GM12872 (cell line): Measurements from ENCODE around the gene NDUFS8.

ENCODE experiments used
- TF ChIP-seq, protein P1 (sequence below): IDR thresholded peaks from 3 replicates; pipeline ENCODE4 v1.5.1; 2011; ENCODE audit warnings: low read depth, mild to moderate bottlenecking, low read length, moderate library complexity; ENCODE audit not compliant: insufficient read depth

NDUFS8 gene

DNA sequence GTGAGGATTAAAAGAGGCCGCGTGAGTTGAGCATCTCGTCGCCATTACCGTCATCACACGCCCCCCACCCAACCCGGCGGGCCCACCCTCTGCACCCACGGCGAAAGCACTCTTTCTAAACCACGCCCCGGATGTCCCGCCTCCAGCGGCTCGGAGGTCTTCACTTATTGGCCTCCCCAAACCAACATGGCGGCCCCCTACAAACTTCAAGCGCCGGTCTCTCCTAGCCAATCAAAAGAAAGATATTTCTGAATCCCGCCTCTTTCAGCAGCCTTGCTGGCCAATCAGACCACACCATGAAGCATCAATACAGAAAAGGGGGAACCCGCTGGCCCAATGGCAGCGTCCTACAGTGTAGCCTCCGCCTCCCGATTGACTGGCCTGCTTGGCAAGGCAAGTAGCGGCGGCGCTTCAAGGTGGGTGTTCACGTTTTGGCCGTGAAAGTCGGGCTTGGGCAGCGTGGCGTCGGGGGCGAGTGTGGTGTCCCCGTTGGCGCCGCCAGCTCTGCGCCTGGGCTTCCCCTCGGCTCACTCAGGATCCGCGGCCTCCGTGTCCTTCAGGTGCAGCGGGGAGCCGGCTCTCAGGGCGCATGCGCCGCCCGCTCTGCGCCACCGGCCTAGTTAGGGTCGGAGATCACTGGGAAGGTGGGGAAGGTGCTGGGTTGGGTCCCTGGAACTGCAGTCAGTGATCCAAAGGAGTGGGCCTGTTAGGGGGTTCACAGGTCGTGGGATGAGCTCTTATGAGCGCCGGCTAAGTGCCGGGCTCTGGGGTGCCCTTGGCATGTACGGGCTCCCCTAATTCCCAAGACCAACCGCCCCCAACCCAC is at the start of gene NDUFS8:
Gene NDUFS8, plus strand, starts transcription at position 364 of the 826 bp plus-strand sequence. CDS start 1,471 bp downstream, outside the sequence.
- TF ChIP-seq, protein P1, sequence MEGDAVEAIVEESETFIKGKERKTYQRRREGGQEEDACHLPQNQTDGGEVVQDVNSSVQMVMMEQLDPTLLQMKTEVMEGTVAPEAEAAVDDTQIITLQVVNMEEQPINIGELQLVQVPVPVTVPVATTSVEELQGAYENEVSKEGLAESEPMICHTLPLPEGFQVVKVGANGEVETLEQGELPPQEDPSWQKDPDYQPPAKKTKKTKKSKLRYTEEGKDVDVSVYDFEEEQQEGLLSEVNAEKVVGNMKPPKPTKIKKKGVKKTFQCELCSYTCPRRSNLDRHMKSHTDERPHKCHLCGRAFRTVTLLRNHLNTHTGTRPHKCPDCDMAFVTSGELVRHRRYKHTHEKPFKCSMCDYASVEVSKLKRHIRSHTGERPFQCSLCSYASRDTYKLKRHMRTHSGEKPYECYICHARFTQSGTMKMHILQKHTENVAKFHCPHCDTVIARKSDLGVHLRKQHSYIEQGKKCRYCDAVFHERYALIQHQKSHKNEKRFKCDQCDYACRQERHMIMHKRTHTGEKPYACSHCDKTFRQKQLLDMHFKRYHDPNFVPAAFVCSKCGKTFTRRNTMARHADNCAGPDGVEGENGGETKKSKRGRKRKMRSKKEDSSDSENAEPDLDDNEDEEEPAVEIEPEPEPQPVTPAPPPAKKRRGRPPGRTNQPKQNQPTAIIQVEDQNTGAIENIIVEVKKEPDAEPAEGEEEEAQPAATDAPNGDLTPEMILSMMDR = no peak

DNA sequence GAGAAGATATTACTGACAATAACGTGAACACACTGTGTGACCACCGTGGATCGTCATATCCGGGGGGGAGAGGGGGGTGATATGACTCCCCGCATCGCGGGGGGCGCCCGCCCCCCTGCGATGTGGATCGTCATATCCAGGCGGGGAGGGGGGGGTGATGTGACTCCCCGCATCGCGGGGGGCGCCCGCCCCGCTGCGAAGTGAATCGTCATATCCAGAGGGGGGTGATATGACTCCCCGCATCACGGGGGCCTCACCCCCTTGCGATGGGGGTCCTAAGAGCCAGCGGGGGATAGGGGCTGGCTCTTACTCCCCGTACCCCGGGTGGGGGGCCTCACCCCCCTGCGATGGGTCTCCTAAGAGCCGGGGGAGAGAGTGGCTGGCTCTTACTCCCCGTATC is 46.5 kb upstream of the NDUFS8 start:
- TF ChIP-seq, protein P1 = no peak

GRCh38 chr11:67993821-67994220 is 36.7 kb upstream of the NDUFS8 start:
- TF ChIP-seq, protein P1 = peak; percentile 65

DNA sequence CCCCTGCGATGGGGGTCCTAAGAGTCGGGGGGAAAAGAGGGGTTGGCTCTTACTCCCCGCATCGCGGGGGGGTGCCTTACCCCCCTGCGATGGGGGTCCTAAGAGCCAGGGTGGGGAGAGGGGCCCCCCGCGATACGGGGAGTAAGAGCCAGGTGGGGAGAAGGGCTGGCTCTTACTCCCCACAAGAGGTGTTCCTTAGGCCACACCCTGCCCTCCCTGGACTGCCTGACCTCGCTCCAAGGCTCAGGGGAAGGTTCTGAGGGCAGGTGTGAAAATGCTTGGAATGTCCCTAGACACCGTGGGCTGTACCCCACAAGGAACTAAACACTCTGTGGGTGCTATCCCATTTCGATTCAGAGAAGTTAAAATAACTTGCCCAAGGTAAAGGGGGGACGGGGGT is 34.4 kb upstream of the NDUFS8 start:
- TF ChIP-seq, protein P1 = no peak

DNA sequence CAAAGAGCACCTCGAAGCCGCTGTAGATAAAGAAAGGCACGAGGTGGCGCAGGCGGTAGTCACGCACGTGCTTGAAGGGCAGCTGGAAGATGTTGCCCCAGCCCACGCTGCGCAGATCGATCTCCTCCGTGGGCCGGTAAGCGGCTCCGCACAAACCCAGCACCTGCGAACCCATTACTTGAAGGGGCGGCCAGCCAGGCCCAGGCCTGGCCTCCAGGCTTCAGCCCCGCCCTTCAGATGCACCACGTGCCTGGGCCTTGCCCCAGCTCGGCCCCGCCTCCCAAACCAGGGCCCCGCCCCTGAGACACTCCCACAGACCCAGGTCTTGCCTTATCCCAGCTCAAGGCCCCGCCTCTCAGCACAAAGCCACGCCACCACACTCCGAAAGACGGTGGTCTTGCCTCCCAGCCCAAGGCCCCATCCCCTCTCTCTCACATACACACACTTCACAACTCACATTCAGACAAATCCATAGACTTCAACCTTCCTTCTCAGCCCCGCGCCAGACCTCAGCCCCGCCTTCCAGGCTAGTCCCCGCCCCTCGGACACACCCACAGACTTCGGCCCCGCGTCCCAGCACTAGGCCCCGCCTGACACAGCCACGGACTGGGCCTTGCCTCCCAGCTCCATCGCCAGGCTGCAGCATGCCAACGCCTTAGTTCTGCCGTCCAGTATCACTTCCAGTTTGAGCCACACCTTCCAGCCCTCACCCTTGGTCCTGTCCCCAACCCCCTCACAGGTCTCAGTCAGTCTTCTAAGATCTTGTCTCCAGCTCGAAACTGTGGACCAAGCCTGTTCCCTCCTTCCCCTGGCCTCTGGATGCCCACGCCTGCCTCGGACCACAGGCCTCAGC is 33.6 kb upstream of the NDUFS8 start:
- TF ChIP-seq, protein P1 = no peak

DNA sequence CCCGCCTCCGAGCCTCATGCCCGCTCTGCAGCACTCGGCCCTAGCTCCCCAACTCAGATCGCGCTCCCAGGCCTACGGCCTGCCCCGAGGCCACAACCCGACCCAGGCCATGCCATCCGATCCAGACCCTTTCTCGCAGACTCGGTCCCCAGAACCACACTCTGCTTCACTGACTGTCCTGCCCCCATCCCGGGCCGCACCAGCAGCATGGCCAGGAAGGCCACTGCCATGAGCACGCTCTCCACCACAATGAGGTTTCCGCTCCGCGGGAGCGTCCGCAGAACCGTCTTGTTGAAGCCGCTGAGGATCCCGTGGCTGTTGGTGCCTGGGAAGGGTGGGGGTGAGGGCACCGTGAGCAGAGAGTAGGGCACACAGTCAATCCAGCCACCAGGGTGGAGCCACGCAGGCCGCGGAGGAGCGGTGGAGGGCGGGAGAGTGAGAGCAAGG is 33.0 kb upstream of the NDUFS8 start:
- TF ChIP-seq, protein P1 = no peak
